ENCODE results near the gene TNFAIP8. TPM values are rescaled to one million over a fixed set of nuclear protein-coding genes. Genes with fewer than 3 reads are reported as not detected.

TNFAIP8 gene
- total and polyA plus RNA-seq, 8 donors: 5.7 to 14.2 (median 8.4) TPM

DNA sequence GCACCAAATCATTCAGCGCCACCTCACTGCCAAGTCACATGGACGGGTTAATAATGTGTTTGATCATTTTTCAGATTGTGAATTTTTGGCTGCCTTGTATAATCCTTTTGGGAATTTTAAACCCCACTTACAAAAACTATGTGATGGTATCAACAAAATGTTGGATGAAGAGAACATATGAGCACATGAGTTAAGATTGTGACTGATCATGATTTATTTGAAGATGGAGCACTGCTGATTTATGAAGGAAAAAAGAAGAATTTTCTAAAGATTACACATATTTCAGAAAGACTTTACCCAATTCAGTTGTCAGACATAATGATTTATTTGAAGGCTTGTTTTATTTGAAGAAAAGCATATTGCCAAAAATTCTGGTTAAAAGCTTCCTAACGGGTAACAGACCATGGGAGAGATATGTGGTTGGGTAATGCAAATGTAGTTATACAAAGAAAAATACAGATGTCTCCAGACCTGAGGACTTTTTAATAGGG, 37.4 kb downstream of the TNFAIP8 start:
- no peak for ATAC-seq
- FAIRE-seq: no peak
- DNase-seq: no peak
- intact Hi-C loops (cut with DNase I): no loop called here
- Histone ChIP-seq H3K36me3 (no peaks in the 10 kb centered on the region), H3K27ac (no peak overlapping the region), H3K4me3 (no peak overlapping the region), H3K4me1 (peaks cover 2 to 9% (median 2%) of the 10 kb centered on the region in 3 donors), H3K27me3 (no peaks in the 10 kb centered on the region), H3K9me3 (no peaks in the 10 kb centered on the region)
- TF ChIP-seq, protein P1, sequence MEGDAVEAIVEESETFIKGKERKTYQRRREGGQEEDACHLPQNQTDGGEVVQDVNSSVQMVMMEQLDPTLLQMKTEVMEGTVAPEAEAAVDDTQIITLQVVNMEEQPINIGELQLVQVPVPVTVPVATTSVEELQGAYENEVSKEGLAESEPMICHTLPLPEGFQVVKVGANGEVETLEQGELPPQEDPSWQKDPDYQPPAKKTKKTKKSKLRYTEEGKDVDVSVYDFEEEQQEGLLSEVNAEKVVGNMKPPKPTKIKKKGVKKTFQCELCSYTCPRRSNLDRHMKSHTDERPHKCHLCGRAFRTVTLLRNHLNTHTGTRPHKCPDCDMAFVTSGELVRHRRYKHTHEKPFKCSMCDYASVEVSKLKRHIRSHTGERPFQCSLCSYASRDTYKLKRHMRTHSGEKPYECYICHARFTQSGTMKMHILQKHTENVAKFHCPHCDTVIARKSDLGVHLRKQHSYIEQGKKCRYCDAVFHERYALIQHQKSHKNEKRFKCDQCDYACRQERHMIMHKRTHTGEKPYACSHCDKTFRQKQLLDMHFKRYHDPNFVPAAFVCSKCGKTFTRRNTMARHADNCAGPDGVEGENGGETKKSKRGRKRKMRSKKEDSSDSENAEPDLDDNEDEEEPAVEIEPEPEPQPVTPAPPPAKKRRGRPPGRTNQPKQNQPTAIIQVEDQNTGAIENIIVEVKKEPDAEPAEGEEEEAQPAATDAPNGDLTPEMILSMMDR (IDR thresholded peaks at IDR 0.05): no peak
- WGBS, 2 donors: 59 to 80% methylated on average over 3 of the region's 3 CpGs

DNA sequence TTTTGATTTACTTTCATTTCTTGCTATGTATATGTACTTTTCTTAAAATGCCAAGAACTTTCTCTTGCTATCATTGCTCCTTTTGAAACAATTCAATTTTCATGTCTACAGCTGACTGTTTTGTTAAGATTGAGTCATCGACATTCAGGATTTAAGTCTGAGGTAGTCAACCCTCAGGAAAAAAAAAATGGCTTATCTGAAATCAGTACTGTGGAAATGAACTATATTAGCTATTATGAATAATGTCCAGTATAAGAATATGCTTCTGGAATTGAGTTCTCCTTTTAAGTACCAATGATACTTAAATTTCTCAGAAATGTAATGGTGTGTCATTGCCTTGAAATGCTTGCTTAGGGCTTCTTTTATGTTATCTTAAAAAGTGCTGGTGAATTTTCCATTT, 37.9 kb downstream of the TNFAIP8 start:
- no peak for DNase-seq
- no peaks in the 10 kb centered on the region for H3K36me3 ChIP-seq
- H3K27me3 ChIP-seq: no peaks in the 10 kb centered on the region
- FAIRE-seq: no peak
- no peak overlapping the region for H3K4me3 ChIP-seq
- no peak overlapping the region for H3K27ac ChIP-seq
- WGBS, 2 donors: 79 to 92% methylated on average over 1 of the region's 1 CpG
- ATAC-seq: no peak
- H3K9me3 ChIP-seq: no peaks in the 10 kb centered on the region
- intact Hi-C loops (cut with DNase I): no loop called here
- TF ChIP-seq, protein P1 (IDR thresholded peaks at IDR 0.05): no peak
- peaks cover 0 to 9% (median under 1%) of the 10 kb centered on the region in 3 donors for H3K4me1 ChIP-seq

DNA sequence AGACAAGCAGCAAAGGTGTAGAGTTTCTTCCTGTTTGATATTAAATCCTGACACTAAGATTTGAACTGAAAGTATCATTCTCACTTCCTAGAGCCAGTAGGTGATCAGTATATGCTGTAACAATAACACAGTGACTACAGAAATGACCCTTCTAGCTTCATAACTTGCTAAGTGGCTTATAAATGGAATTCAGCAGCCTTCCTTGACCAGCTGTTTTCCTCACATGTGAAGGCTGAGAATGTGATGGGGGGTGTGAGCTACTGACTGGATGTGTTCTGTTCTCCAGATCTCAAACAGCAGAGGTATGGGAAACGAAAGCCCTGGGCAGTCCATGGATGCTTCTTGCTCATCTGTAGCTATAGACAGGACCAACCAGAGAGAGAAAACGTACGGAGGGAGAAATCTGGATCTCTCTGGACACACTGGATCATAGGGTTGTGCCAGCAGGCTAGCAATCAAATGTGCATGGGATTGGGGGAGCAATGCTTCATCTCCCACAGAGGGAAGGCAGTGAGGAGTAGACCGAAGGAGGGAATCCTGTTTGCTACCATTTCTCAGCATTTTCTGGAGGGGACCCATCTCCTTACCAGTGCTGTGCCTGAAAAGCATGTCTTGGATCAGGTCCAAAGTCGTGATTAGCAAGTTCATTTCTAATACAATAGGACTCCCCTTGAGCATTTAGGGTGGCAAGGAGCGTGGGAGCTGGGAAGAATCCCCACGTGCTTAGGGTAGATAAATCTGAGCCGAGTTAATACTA, 39.4 kb downstream of the TNFAIP8 start:
- Histone ChIP-seq H3K36me3 (no peaks in the 10 kb centered on the region), H3K4me3 (no peak overlapping the region), H3K27me3 (no peaks in the 10 kb centered on the region), H3K9me3 (no peaks in the 10 kb centered on the region), H3K27ac (no peak overlapping the region), H3K4me1 (peaks cover 4 to 13% (median 7%) of the 10 kb centered on the region in 3 donors)
- 86 to 91% methylated on average over 8 of the region's 8 CpGs for WGBS, 2 donors
- intact Hi-C loops (cut with DNase I): no loop called here
- DNase-seq (no peak), ATAC-seq (no peak), FAIRE-seq (no peak)
- TF ChIP-seq, protein P1 (IDR thresholded peaks at IDR 0.05): no peak

DNA sequence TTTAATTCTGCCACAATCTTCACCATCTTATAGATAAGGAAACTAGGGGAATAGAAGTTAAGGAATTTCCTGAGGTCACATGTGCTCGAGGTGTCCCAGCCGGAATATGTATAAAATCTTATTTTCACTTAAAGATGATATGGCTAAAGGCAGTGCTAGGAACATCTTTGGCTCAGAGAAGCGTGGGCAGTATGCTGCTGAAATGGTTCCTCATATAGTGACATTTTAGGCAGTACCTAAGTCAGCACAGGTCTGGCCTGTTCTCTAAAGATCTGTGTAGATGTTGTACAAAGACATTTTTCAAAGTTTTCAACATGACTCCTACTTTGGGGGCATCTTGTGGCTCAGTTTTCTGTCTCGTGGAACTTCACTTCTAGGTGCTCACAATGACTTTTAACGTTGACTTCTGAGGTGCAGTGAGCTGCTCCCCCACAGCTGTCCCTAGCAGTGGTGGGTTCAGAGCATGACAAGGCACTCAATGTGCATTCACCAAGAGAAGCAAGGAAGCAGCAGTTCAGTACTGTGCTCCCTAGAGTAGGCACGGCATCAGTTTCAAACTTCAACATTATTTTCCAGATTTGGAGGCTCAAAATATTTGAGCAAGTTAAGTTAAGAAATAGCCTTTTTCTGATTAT, 40.3 kb downstream of the TNFAIP8 start:
- intact Hi-C loops (cut with DNase I): no loop called here
- H3K36me3 ChIP-seq: no peaks in the 10 kb centered on the region
- no peak overlapping the region for H3K4me3 ChIP-seq
- ATAC-seq (no peak), DNase-seq (no peak), FAIRE-seq (no peak)
- TF ChIP-seq, protein P1 (IDR thresholded peaks at IDR 0.05): no peak
- H3K4me1 ChIP-seq: peaks cover 4 to 13% (median 7%) of the 10 kb centered on the region in 3 donors
- H3K9me3 ChIP-seq: no peaks in the 10 kb centered on the region
- no peak overlapping the region for H3K27ac ChIP-seq
- H3K27me3 ChIP-seq: no peaks in the 10 kb centered on the region
- 94% methylated on average over 6 of the region's 6 CpGs for WGBS, 2 donors
